Lung (tissue), 12 donors: ENCODE data around the gene PRMT7. TPM values are rescaled to one million over a fixed set of nuclear protein-coding genes. Genes with fewer than 3 reads are reported as not detected.

Source experiments
- ATAC-seq: fragments of 200-7000 bp; cut with Tn5 transposase; one replicate; pipeline ENCODE4 v1.9.1; 2020; ENCODE audit warnings: moderate number of reproducible peaks; ENCODE audit not compliant: insufficient read depth, low FRiP score
- DNase-seq, 3 donors: peaks; one replicate each; pipeline ENCODE4 v3.0.0-alpha.2; 2013 to 2017
- H3K27ac ChIP-seq, 2 donors: one replicate each; pipeline ENCODE4 v1.5.1; 2013; ENCODE audit warnings: mild to moderate bottlenecking in 2 of 2, moderate library complexity in 2 of 2, control low read depth in 1 of 2, inconsistent platforms in 1 of 2, low read depth in 1 of 2, low read length in 1 of 2
- H3K27me3 ChIP-seq, 3 donors: one replicate each; pipeline ENCODE4 v1.5.1; 2013; ENCODE audit warnings: low read length in 2 of 3; ENCODE audit not compliant: control insufficient read depth in 3 of 3, insufficient read depth in 3 of 3
- H3K36me3 ChIP-seq, 4 donors: one replicate each; pipeline ENCODE4 v1.5.1; 2013; ENCODE audit warnings: low read length in 4 of 4, mild to moderate bottlenecking in 1 of 4, moderate library complexity in 1 of 4; ENCODE audit not compliant: control insufficient read depth in 4 of 4, insufficient read depth in 4 of 4
- H3K4me1 ChIP-seq, 5 donors: one replicate each; pipeline ENCODE4 v1.5.1; 2013; ENCODE audit warnings: low read length in 5 of 5, mild to moderate bottlenecking in 2 of 5, moderate library complexity in 1 of 5; ENCODE audit not compliant: control insufficient read depth in 5 of 5, insufficient read depth in 5 of 5
- H3K4me3 ChIP-seq: one replicate; pipeline ENCODE4 v1.5.1; 2013; ENCODE audit warnings: mild to moderate bottlenecking, control low read depth, moderate library complexity
- H3K9ac ChIP-seq, 2 donors: one replicate each; pipeline ENCODE4 v1.5.1; 2013; ENCODE audit warnings: low read length in 2 of 2, control low read depth in 1 of 2; ENCODE audit not compliant: insufficient read depth in 1 of 2
- H3K9me3 ChIP-seq, 4 donors: one replicate each; pipeline ENCODE4 v1.5.1; 2013; ENCODE audit warnings: low read length in 3 of 4, mild to moderate bottlenecking in 1 of 4, moderate library complexity in 1 of 4; ENCODE audit not compliant: control insufficient read depth in 4 of 4, insufficient read depth in 3 of 4
- WGBS, 2 donors: extraction: QIAGEN DNeasy Blood & Tissue Kit; methylation state at CpG; one replicate each; pipeline ENCODE4 v1.1.7; 2013; 5-methylcytosine and 5-hydroxymethylcytosine counted together
- polyA plus RNA-seq, 2 donors: library from polyadenylated mRNA; stranded (reverse); fragments of 200-250 nt; gene quantifications; one replicate each; pipeline ENCODE4 v1.2.1, GENCODE V29; 2013
- total RNA-seq, 2 donors: library from RNA; depleted of rRNA in 1 of 2; stranded (reverse); fragments of >200 nt in 1 of 2; gene quantifications; one replicate each; pipeline ENCODE4 v1.2.1, GENCODE V29; 2014 to 2021
- TF ChIP-seq, protein P1 (sequence below): IDR thresholded peaks from 2 replicates; pipeline ENCODE4 v1.5.1; 2012; ENCODE audit warnings: mild to moderate bottlenecking; ENCODE audit errors: control extremely low read depth, extremely low read depth
- donor health status: control.
- donor health status: control.
- donor health status: Bipolar disorder and iron deficiency.
- donor health status: healthy.
- donor health status: DM: yes; HTN: yes; CAD: no.

The PRMT7 gene
- total and polyA plus RNA-seq, 4 donors = 20.3 to 55.5 (median 38.4) TPM

DNA sequence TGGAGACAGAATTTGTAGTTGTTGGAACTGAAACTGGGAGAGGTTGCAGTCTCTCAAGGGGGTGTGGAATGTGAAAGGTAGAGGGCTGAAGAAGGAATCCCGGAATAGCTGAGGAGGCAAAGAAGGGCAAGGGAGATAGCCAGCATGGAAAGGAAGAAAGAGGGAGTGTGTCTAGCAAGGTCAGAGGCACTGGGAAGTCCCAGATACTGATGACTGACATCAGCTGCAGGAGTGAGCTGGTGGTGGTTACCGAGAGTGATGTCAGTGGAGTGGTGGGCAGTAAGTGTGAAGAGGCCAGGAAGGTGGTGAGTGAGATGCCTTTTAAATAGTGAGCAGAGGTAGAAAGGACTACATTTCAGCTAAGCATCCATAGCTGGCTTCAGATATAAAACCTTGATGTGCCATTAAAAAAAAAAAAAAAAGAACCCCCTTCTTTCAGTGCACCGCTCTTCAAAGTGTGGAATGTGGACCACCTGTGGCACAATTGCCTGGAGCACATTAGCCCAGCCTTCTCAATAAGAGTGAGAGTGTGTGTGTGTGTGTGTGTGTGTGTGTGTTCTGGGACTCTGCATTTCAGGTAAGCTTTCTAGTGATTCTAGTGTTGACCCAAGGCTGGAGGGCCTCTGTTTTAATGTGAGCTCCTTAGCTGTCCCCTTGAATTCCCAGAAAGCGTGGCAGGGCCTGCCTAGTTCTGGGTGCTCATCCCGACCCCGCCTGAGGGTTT, 8.5 kb downstream of the PRMT7 start:
- H3K9ac ChIP-seq = no peak overlapping the region
- TF ChIP-seq, protein P1, sequence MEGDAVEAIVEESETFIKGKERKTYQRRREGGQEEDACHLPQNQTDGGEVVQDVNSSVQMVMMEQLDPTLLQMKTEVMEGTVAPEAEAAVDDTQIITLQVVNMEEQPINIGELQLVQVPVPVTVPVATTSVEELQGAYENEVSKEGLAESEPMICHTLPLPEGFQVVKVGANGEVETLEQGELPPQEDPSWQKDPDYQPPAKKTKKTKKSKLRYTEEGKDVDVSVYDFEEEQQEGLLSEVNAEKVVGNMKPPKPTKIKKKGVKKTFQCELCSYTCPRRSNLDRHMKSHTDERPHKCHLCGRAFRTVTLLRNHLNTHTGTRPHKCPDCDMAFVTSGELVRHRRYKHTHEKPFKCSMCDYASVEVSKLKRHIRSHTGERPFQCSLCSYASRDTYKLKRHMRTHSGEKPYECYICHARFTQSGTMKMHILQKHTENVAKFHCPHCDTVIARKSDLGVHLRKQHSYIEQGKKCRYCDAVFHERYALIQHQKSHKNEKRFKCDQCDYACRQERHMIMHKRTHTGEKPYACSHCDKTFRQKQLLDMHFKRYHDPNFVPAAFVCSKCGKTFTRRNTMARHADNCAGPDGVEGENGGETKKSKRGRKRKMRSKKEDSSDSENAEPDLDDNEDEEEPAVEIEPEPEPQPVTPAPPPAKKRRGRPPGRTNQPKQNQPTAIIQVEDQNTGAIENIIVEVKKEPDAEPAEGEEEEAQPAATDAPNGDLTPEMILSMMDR = no peak
- H3K9me3 ChIP-seq = no peaks in the 10 kb centered on the region
- WGBS, 2 donors = 77 to 88% methylated on average over 6 of the region's 6 CpGs
- H3K27ac ChIP-seq = no peak overlapping the region
- peaks cover 5 to 28% (median 12%) of the 10 kb centered on the region in 4 donors for H3K36me3 ChIP-seq
- no peaks in the 10 kb centered on the region for H3K4me1 ChIP-seq
- H3K27me3 ChIP-seq = no peaks in the 10 kb centered on the region
- DNase-seq (peak; percentile 5 to 44 (median 21)), ATAC-seq (no peak)
- H3K4me3 ChIP-seq = no peak overlapping the region

DNA sequence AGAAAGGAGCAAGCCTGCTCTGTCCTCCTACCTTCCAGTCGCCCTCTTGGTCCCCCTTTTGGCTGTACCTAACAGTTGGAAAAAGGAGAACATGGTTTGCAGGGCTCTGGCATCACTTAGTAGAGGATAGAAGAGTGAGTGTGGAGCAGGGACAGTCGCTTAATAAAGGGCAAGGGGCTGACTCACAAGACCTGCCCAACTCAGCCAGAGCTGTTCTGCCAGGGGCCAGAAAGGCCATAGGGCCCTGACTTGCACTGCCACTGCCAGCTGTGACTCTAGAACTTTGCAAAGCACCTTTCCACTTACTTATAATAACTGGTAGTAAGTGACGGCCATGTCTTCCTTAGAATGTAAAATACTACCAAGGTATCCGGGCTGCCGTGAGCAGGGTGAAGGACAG, 13.5 kb downstream of the PRMT7 start:
- Histone ChIP-seq H3K36me3 (peaks cover 7 to 23% (median 11%) of the 10 kb centered on the region in 4 donors), H3K27me3 (no peaks in the 10 kb centered on the region), H3K27ac (no peak overlapping the region), H3K9me3 (no peaks in the 10 kb centered on the region), H3K9ac (no peak overlapping the region), H3K4me1 (peaks cover 0 to 2% (median 0%) of the 10 kb centered on the region in 5 donors), H3K4me3 (no peak overlapping the region)
- no peak for ATAC-seq
- TF ChIP-seq, protein P1 = no peak
- no peak for DNase-seq
- 96 to 99% methylated on average over 5 of the region's 5 CpGs for WGBS, 2 donors

DNA sequence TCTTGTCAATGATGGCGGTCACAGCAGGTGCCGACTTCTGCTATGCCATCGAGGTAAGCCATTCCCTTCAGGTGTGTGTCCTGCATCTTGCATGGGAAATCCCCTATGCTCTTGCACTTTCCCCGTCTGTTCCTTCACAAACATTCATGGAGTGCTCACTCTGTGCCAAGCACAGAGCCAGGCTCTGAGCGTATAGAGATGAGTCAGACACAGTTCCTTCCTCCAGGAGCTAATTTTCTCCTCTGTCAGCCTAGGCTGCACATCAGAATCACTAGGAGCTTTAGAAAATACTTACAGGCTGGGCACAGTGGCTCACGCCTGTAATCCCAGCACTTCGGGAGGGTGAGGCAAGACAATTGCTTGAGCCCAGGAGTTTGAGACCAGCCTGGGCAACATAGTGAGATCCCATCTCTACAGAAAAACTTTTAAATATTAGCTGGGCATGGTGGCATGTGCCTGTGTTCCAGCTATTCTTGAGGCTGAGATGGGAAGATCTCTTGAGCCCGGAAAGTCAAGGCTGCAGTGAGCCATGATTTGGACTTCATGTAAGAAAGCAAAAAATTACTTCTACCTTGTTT, 14.1 kb downstream of the PRMT7 start:
- ATAC-seq (no peak), DNase-seq (no peak)
- Histone ChIP-seq H3K9ac (no peak overlapping the region), H3K4me1 (peaks cover 0 to 2% (median 0%) of the 10 kb centered on the region in 5 donors), H3K27ac (no peak overlapping the region), H3K4me3 (no peak overlapping the region), H3K9me3 (no peaks in the 10 kb centered on the region), H3K27me3 (no peaks in the 10 kb centered on the region), H3K36me3 (peaks cover 7 to 24% (median 11%) of the 10 kb centered on the region in 4 donors)
- TF ChIP-seq, protein P1 = no peak
- 88 to 95% methylated on average over 8 of the region's 8 CpGs for WGBS, 2 donors
